Stimulated activated CD8-positive, alpha-beta memory T cell treated with anti-CD3 and anti-CD28 coated beads, Interleukin-4, amount 100 ng/mL, for 48 hours (primary cell): ENCODE results near the gene ARL6IP1.
"Not testable (repeated sequence)": the region's sequence is repeated elsewhere in the genome, so short reads cannot be mapped to it uniquely, and the experiment has no call there.

Experiments
- DNase-seq: peaks from one replicate; pipeline ENCODE4 v3.0.0-alpha.2; 2020

ARL6IP1 gene

GRCh38 chr16:18757960-18758660, 43.2 kb downstream of the ARL6IP1 start:
- DNase-seq = not testable (repeated sequence)

GRCh38 chr16:18756639-18757038, 44.7 kb downstream of the ARL6IP1 start:
- DNase-seq = not testable (repeated sequence)

- not testable (repeated sequence) for DNase-seq
Observed at GRCh38 chr16:18742870-18743269, 58.5 kb downstream of the ARL6IP1 start.
